Endodermal cell (in vitro differentiated cells): ENCODE measurements around the gene AIP. TPM values are rescaled to one million over a fixed set of nuclear protein-coding genes. Genes with fewer than 3 reads are reported as not detected.
A peak's percentile ranks its signal among the peaks of the same experiment; 100 is the strongest.

Experiments
- DNase-seq: peaks from one replicate; pipeline ENCODE4 v3.0.0-alpha.2; 2017
- H3K27ac ChIP-seq: 2 replicates; pipeline ENCODE4 v1.5.1; 2013; ENCODE audit warnings: mild to moderate bottlenecking, low read depth, low read length, moderate library complexity
- H3K27me3 ChIP-seq: 2 replicates; pipeline ENCODE4 v1.6.1; 2013; ENCODE audit warnings: mild to moderate bottlenecking, low read length, moderate library complexity; ENCODE audit not compliant: insufficient read depth, control insufficient read depth, poor library complexity, severe bottlenecking
- H3K36me3 ChIP-seq: 2 replicates; pipeline ENCODE4 v1.7.0; 2013; ENCODE audit warnings: mild to moderate bottlenecking, low read length, moderate library complexity; ENCODE audit not compliant: control insufficient read depth, insufficient read depth
- H3K4me1 ChIP-seq: one replicate; pipeline ENCODE4 v1.7.0; 2013; ENCODE audit warnings: low read length; ENCODE audit not compliant: control insufficient read depth, insufficient read depth
- H3K4me3 ChIP-seq: 2 replicates; pipeline ENCODE4 v1.5.1; 2013; ENCODE audit warnings: mild to moderate bottlenecking, low read length, moderate library complexity
- H3K9ac ChIP-seq: 2 replicates; pipeline ENCODE4 v1.6.1; 2013; ENCODE audit warnings: mild to moderate bottlenecking, low read length, moderate library complexity; ENCODE audit not compliant: poor library complexity, severe bottlenecking; ENCODE audit errors: extremely low read depth
- H3K9me3 ChIP-seq: 2 replicates; pipeline ENCODE4 v1.6.1; 2013; ENCODE audit warnings: mild to moderate bottlenecking, low read length, moderate library complexity; ENCODE audit not compliant: control insufficient read depth
- H3K27ac Mint-ChIP-seq: 2 replicates; pipeline ENCODE4 v1.8.0; 2020; ENCODE audit warnings: mixed read lengths
- H3K27me3 Mint-ChIP-seq: 2 replicates; pipeline ENCODE4 v1.8.0; 2021; ENCODE audit warnings: mild to moderate bottlenecking, mixed read lengths; ENCODE audit not compliant: insufficient read depth
- H3K36me3 Mint-ChIP-seq: 2 replicates; pipeline ENCODE4 v1.8.0; 2020; ENCODE audit warnings: low read depth, mixed read lengths
- H3K4me1 Mint-ChIP-seq: 2 replicates; pipeline ENCODE4 v1.8.0; 2020; ENCODE audit warnings: mixed read lengths
- H3K4me3 Mint-ChIP-seq: 2 replicates; pipeline ENCODE4 v1.8.0; 2020; ENCODE audit warnings: mild to moderate bottlenecking, moderate library complexity, mixed read lengths
- H3K9me3 Mint-ChIP-seq: 2 replicates; pipeline ENCODE4 v1.8.0; 2020; ENCODE audit warnings: mild to moderate bottlenecking, mixed read lengths
- CTCF ChIP-seq: fragments of 200-600 bp; sonication (generic); conservative IDR thresholded peaks from 2 replicates; pipeline ENCODE4 v1.5.0; 2021; ENCODE audit warnings: antibody characterized with exemption, mild to moderate bottlenecking
- WGBS, 2 experiments: methylation state at CpG; one replicate each; pipeline versions ENCODE4 v1.1.5 to v1.1.7; 2013; ENCODE audit warnings: missing lambda C conversion rate in 2 of 2, mixed read lengths in 1 of 2; ENCODE audit not compliant: insufficient coverage in 1 of 2, insufficient read length in 1 of 2; 5-methylcytosine and 5-hydroxymethylcytosine counted together
- total RNA-seq, 2 donors: library from RNA; stranded (reverse); fragmentation: NEBNext Ultra II Directional in 1 of 2; extraction: Animal tissue kit (Norgen Biotek cat#: 25700) in 1 of 2; gene quantifications; 2 replicates in 1 of 2; 3 replicates in 1 of 2; pipeline ENCODE4 v1.2.1, GENCODE V29; 2021

Gene AIP
- total RNA-seq, 2 donors from 2014 or later = 27.6 to 33.8 TPM

- H3K4me1 Mint-ChIP-seq = no peaks in the 10 kb centered on the region
- WGBS, 2 experiments = 91 to 100% methylated on average over 1 to 5 of the region's 5 CpGs
Observed at GRCh38 chr11:67530282-67530592, 47.4 kb downstream of the AIP start.

GRCh38 chr11:67532889-67533288 lies 50.1 kb downstream of the AIP start:
- Mint-ChIP-seq H3K27me3 (peaks cover 6% of the 10 kb centered on the region), H3K4me3 (no peak overlapping the region), H3K4me1 (no peaks in the 10 kb centered on the region), H3K27ac (no peak overlapping the region), H3K36me3 (no peaks in the 10 kb centered on the region), H3K9me3 (peaks cover 55% of the 10 kb centered on the region)
- Histone ChIP-seq H3K4me1 (no peaks in the 10 kb centered on the region), H3K9me3 (peaks cover 44% of the 10 kb centered on the region), H3K36me3 (no peaks in the 10 kb centered on the region), H3K9ac (no peak overlapping the region), H3K4me3 (no peak overlapping the region), H3K27me3 (no peaks in the 10 kb centered on the region), H3K27ac (no peak overlapping the region)
- no peak for TF ChIP-seq CTCF
- WGBS, 2 experiments = 86 to 100% methylated on average over 1 to 2 of the region's 2 CpGs
- DNase-seq = no peak

More at GRCh38 chr11:67530282-67530592, 47.4 kb downstream of the AIP start:
- Histone ChIP-seq H3K27me3 (no peaks in the 10 kb centered on the region), H3K4me3 (no peak overlapping the region), H3K4me1 (no peaks in the 10 kb centered on the region), H3K9me3 (peaks cover 26% of the 10 kb centered on the region), H3K9ac (no peak overlapping the region), H3K36me3 (no peaks in the 10 kb centered on the region), H3K27ac (no peak overlapping the region)
- Mint-ChIP-seq H3K36me3 (no peaks in the 10 kb centered on the region), H3K4me3 (no peak overlapping the region), H3K27ac (no peak overlapping the region), H3K27me3 (peaks cover 12% of the 10 kb centered on the region), H3K9me3 (peaks cover 37% of the 10 kb centered on the region)
- no peak for TF ChIP-seq CTCF
- no peak for DNase-seq

GRCh38 chr11:67534070-67534679 lies 51.3 kb downstream of the AIP start:
- no peak overlapping the region for H3K4me3 Mint-ChIP-seq
- Histone ChIP-seq H3K27me3 (no peaks in the 10 kb centered on the region), H3K9ac (no peak overlapping the region), H3K36me3 (no peaks in the 10 kb centered on the region), H3K9me3 (peaks cover 44% of the 10 kb centered on the region), H3K4me3 (peak overlapping the region; percentile 49), H3K4me1 (no peaks in the 10 kb centered on the region), H3K27ac (no peak overlapping the region)
- no peak for DNase-seq
- H3K27me3 Mint-ChIP-seq = peaks cover 6% of the 10 kb centered on the region
- H3K36me3 Mint-ChIP-seq = no peaks in the 10 kb centered on the region
- H3K4me1 Mint-ChIP-seq = no peaks in the 10 kb centered on the region
- H3K27ac Mint-ChIP-seq = no peak overlapping the region
- 23 to 40% methylated on average over 2 to 3 of the region's 4 CpGs for WGBS, 2 experiments
- H3K9me3 Mint-ChIP-seq = peaks cover 60% of the 10 kb centered on the region
- no peak for TF ChIP-seq CTCF
